H1 (cell line): ENCODE measurements around the gene HORMAD2. TPM values are rescaled to one million over a fixed set of nuclear protein-coding genes. Genes with fewer than 3 reads are reported as not detected.

Source experiments
- CTCF ChIA-PET: fragments of 300-600 bp; sonication (Branson Sonifier 250); formaldehyde crosslinking; loops from one replicate; lab custom pipeline; 2021; ENCODE audit not compliant: partially characterized antibody; lab: Charles Lee
- POLR2A ChIA-PET: fragments of 300-600 bp; sonication (Branson Sonifier 250); formaldehyde crosslinking; loops from one replicate; lab custom pipeline; 2021; ENCODE audit warnings: inconsistent platforms; ENCODE audit not compliant: partially characterized antibody; lab: Charles Lee
- DNase-seq, 2 experiments: peaks; one replicate each; pipeline versions ENCODE4 v3.0.0 to v3.0.0-alpha.2; 2010 to 2022; ENCODE audit warnings: low spot score in 2 of 2, low read depth in 1 of 2, mixed read lengths in 1 of 2
- FAIRE-seq: peaks from 2 replicates; lab custom pipeline; 2011; peaks lifted over from hg19 to GRCh38; lab: Jason Lieb, UNC
- H2AFZ ChIP-seq: 2 replicates; pipeline ENCODE4 v1.8.1; 2012; ENCODE audit warnings: low read length, inconsistent platforms
- H2AK5ac ChIP-seq: 2 replicates; pipeline ENCODE4 v1.6.1; 2013; ENCODE audit warnings: low read depth, low read length
- H2BK120ac ChIP-seq: replicated peaks from 2 replicates; pipeline ENCODE3; 2013; ENCODE audit warnings: low read depth, low read length, inconsistent platforms
- H2BK12ac ChIP-seq: 2 replicates; pipeline ENCODE4 v1.6.1; 2013; ENCODE audit warnings: low read depth, low read length
- H2BK15ac ChIP-seq: 2 replicates; pipeline ENCODE4 v1.6.1; 2013; ENCODE audit warnings: low read length
- H2BK20ac ChIP-seq: 2 replicates; pipeline ENCODE4 v1.6.1; 2013; ENCODE audit warnings: low read length
- H2BK5ac ChIP-seq: 2 replicates; pipeline ENCODE4 v1.6.1; 2013; ENCODE audit warnings: low read depth, low read length
- H3K14ac ChIP-seq: 2 replicates; pipeline ENCODE4 v1.6.1; 2013; ENCODE audit warnings: inconsistent platforms; ENCODE audit not compliant: insufficient read length
- H3K18ac ChIP-seq: 2 replicates; pipeline ENCODE4 v1.6.1; 2013; ENCODE audit warnings: low read length; ENCODE audit errors: extremely low read depth
- H3K23ac ChIP-seq: 2 replicates; pipeline ENCODE4 v1.6.1; 2013; ENCODE audit warnings: inconsistent platforms; ENCODE audit not compliant: insufficient read length
- H3K23me2 ChIP-seq: 2 replicates; pipeline ENCODE4 v1.6.1; 2013; ENCODE audit warnings: low read depth, low read length
- H3K27ac ChIP-seq: 2 replicates; pipeline ENCODE4 v1.6.1; 2011; ENCODE audit warnings: low read depth, low read length, inconsistent platforms
- H3K27me3 ChIP-seq, 4 experiments: replicated peaks in 1 of 4; 1 replicate in 1 of 4; 2 replicates in 3 of 4; pipeline versions ENCODE4 v1.6.1 to v1.8.1; 2011 to 2013; ENCODE audit warnings: low read length in 3 of 4, mild to moderate bottlenecking in 3 of 4, inconsistent platforms in 2 of 4, mixed read lengths in 2 of 4, moderate library complexity in 1 of 4; ENCODE audit not compliant: control insufficient read depth in 3 of 4, insufficient read depth in 3 of 4; ENCODE audit errors: extremely low read depth in 1 of 4
- H3K36me3 ChIP-seq, 4 experiments: 2 replicates each; pipeline versions ENCODE4 v1.6.1 to v1.8.1; 2011 to 2013; ENCODE audit warnings: mild to moderate bottlenecking in 4 of 4, low read length in 3 of 4, moderate library complexity in 2 of 4, control low read depth in 1 of 4, inconsistent platforms in 1 of 4; ENCODE audit not compliant: insufficient read depth in 4 of 4, control insufficient read depth in 2 of 4
- H3K4ac ChIP-seq: replicated peaks from 2 replicates; pipeline ENCODE3; 2013; ENCODE audit warnings: low read length, low read depth, mixed read lengths, inconsistent platforms; ENCODE audit not compliant: insufficient read length
- H3K4me1 ChIP-seq, 4 experiments: replicated peaks in 1 of 4; 1 replicate in 1 of 4; 2 replicates in 3 of 4; pipeline versions ENCODE4 v1.6.1 to v1.8.1; 2011 to 2013; ENCODE audit warnings: low read length in 3 of 4, inconsistent platforms in 2 of 4, mixed read lengths in 1 of 4; ENCODE audit not compliant: insufficient read depth in 4 of 4, control insufficient read depth in 3 of 4
- H3K4me2 ChIP-seq, 2 experiments: 2 replicates each; pipeline versions ENCODE4 v1.6.1 to v1.8.1; 2011 to 2013; ENCODE audit warnings: low read depth in 2 of 2, low read length in 2 of 2, control low read depth in 1 of 2, inconsistent platforms in 1 of 2, mild to moderate bottlenecking in 1 of 2; ENCODE audit not compliant: insufficient read depth in 1 of 2
- H3K4me3 ChIP-seq, 4 experiments: fragments of 200-600, 300-600 bp in 1 of 4; sonication (generic), shearing (Covaris generic), sonication (Bioruptor Twin) in 1 of 4; 2 replicates each; pipeline versions ENCODE4 v1.5.1 to v1.8.1; 2011 to 2016; ENCODE audit warnings: low read length in 4 of 4, low read depth in 3 of 4, control low read depth in 2 of 4, inconsistent platforms in 2 of 4, mild to moderate bottlenecking in 2 of 4, mixed read lengths in 1 of 4, moderate library complexity in 1 of 4; ENCODE audit not compliant: insufficient read depth in 2 of 4; ENCODE audit errors: extremely low read depth in 1 of 4
- H3K56ac ChIP-seq: replicated peaks from 2 replicates; pipeline ENCODE3; 2013; ENCODE audit warnings: low read depth, mild to moderate bottlenecking, mixed read lengths, low read length, inconsistent platforms; ENCODE audit not compliant: insufficient read length
- H3K79me1 ChIP-seq: 2 replicates; pipeline ENCODE4 v1.6.1; 2013; ENCODE audit warnings: low read depth, low read length, control low read depth
- H3K79me2 ChIP-seq, 2 experiments: 2 replicates each; pipeline versions ENCODE4 v1.6.1 to v1.8.1; 2012 to 2013; ENCODE audit warnings: low read length in 2 of 2, mild to moderate bottlenecking in 2 of 2, inconsistent platforms in 1 of 2; ENCODE audit not compliant: insufficient read depth in 2 of 2, control insufficient read depth in 1 of 2
- H3K9ac ChIP-seq, 4 experiments: replicated peaks in 1 of 4; 1 replicate in 1 of 4; 2 replicates in 3 of 4; pipeline versions ENCODE4 v1.6.1 to v1.8.1; 2011 to 2013; ENCODE audit warnings: low read depth in 3 of 4, low read length in 3 of 4, control low read depth in 2 of 4, mild to moderate bottlenecking in 2 of 4, moderate library complexity in 2 of 4, inconsistent platforms in 1 of 4; ENCODE audit errors: extremely low read depth in 1 of 4
- H3K9me3 ChIP-seq, 2 experiments: 2 replicates each; pipeline versions ENCODE4 v1.6.1 to v1.8.1; 2012 to 2013; ENCODE audit warnings: mild to moderate bottlenecking in 2 of 2, moderate library complexity in 2 of 2, control low read depth in 1 of 2, inconsistent platforms in 1 of 2, low read depth in 1 of 2, low read length in 1 of 2, mixed read lengths in 1 of 2; ENCODE audit not compliant: insufficient read depth in 2 of 2
- H4K20me1 ChIP-seq, 2 experiments: replicated peaks in 1 of 2; 2 replicates each; pipeline versions ENCODE3 to v1.8.1; 2011 to 2013; ENCODE audit warnings: inconsistent platforms in 2 of 2, low read length in 2 of 2, mild to moderate bottlenecking in 1 of 2; ENCODE audit not compliant: insufficient read depth in 2 of 2, control insufficient read depth in 1 of 2
- H4K5ac ChIP-seq: 2 replicates; pipeline ENCODE4 v1.6.1; 2013; ENCODE audit warnings: low read length, low read depth, mixed read lengths, inconsistent platforms; ENCODE audit not compliant: insufficient read length
- H4K8ac ChIP-seq: 2 replicates; pipeline ENCODE4 v1.8.0; 2013; ENCODE audit warnings: mild to moderate bottlenecking, moderate library complexity, low read length, inconsistent platforms; ENCODE audit not compliant: insufficient read depth; ENCODE audit errors: extremely low read depth
- H4K91ac ChIP-seq: replicated peaks from 2 replicates; pipeline ENCODE3; 2013; ENCODE audit warnings: low read length, mixed read lengths, inconsistent platforms; ENCODE audit not compliant: insufficient read length
- PHF8 ChIP-seq: fragments of 200-600 bp; sonication (generic); conservative IDR thresholded peaks from 2 replicates; pipeline ENCODE4 v1.7.1; 2012; ENCODE audit warnings: low read depth, mild to moderate bottlenecking, inconsistent platforms, low read length, moderate library complexity
- polyA plus RNA-seq, 7 experiments: library from polyadenylated mRNA; depleted of rRNA in 3 of 7; stranded (reverse) in 5 of 7; unstranded in 2 of 7; fragments of >200 nt in 5 of 7; fragments of 200-250 nt in 2 of 7; gene quantifications; 1 replicate in 5 of 7; 2 replicates in 1 of 7; 4 replicates in 1 of 7; pipeline versions ENCODE4 v1.2.1 to v1.2.3, GENCODE V29; 2011 to 2013; ENCODE audit warnings: missing spikeins in 2 of 7, mixed read lengths in 2 of 7
- total RNA-seq: library from RNA; stranded (reverse); fragmentation: NEBNext Ultra II Directional; extraction: Animal tissue kit (Norgen Biotek cat#: 25700); gene quantifications from 2 replicates; pipeline ENCODE4 v1.2.1, GENCODE V29; 2021

The HORMAD2 gene
- total and polyA plus RNA-seq, 2 of the 8 experiments (the other 6 are each of a cell fraction or from before 2014, with no cell fraction given) = 0.03 TPM; not detected in 1

- no peaks in the 10 kb centered on the region for H4K20me1 ChIP-seq
- FAIRE-seq (no peak), DNase-seq (no peak)
- no peaks in the 10 kb centered on the region for H3K36me3 ChIP-seq
- no peaks in the 10 kb centered on the region for H3K79me2 ChIP-seq
- no peak overlapping the region for H3K56ac ChIP-seq
- H3K79me1 ChIP-seq = no peaks in the 10 kb centered on the region
- no peak overlapping the region for H4K8ac ChIP-seq
- H3K4me2 ChIP-seq = no peak overlapping the region
- no peak overlapping the region for H3K23ac ChIP-seq
- H3K4ac ChIP-seq = no peak overlapping the region
- no peak overlapping the region for H2BK120ac ChIP-seq
- H3K4me3 ChIP-seq = no peak overlapping the region
- ChIA-PET CTCF (interaction anchor here (0.6 to 1.3 kb wide), 5 partner anchors 15 to 316 kb away, joined by 3 to 4 read pairs (median 3); no protein-coding TSS in a partner anchor), POLR2A (no interaction called here)
- H3K23me2 ChIP-seq = no peaks in the 10 kb centered on the region
- TF ChIP-seq PHF8 = no peak
- no peak overlapping the region for H2BK15ac ChIP-seq
- H4K91ac ChIP-seq = no peak overlapping the region
- H3K27ac ChIP-seq = no peak overlapping the region
- no peak overlapping the region for H2BK20ac ChIP-seq
- no peak overlapping the region for H2BK12ac ChIP-seq
- H4K5ac ChIP-seq = no peak overlapping the region
- H3K14ac ChIP-seq = no peak overlapping the region
- H3K27me3 ChIP-seq = no peaks in the 10 kb centered on the region
- no peaks in the 10 kb centered on the region for H3K9me3 ChIP-seq
- H3K18ac ChIP-seq = no peak overlapping the region
- no peak overlapping the region for H3K9ac ChIP-seq
- no peak overlapping the region for H2AFZ ChIP-seq
- no peak overlapping the region for H2AK5ac ChIP-seq
- H2BK5ac ChIP-seq = no peak overlapping the region
- H3K4me1 ChIP-seq = no peaks in the 10 kb centered on the region
Measured at GRCh38 chr22:30105483-30105882, 25.2 kb downstream of the HORMAD2 start.
